Activated T-helper 2 cell treated with anti-CD3 and anti-CD28 coated beads, Interferon-gamma antibody, Interleukin-2, Interleukin-4, amounts not matched to agents 10 μg/mL and 5 μg/mL and 100 μg/mL, durations not matched to agents 14 hours and 24 hours and 36 hours (primary cell): ENCODE results near the gene RNFT2. TPM values are rescaled to one million over a fixed set of nuclear protein-coding genes. Genes with fewer than 3 reads are reported as not detected.
"Not testable (repeated sequence)": the region's sequence is repeated elsewhere in the genome, so short reads cannot be mapped to it uniquely, and the experiment has no call there.

Experiments used
- DNase-seq: peaks from one replicate; pipeline ENCODE4 v3.0.0; 2021; ENCODE audit warnings: low spot score
- H3K27ac Mint-ChIP-seq: one replicate; pipeline ENCODE4 v1.8.0; 2021; ENCODE audit warnings: mixed read lengths
- H3K27me3 Mint-ChIP-seq: one replicate; pipeline ENCODE4 v1.8.0; 2021; ENCODE audit warnings: low read depth, mixed read lengths
- H3K36me3 Mint-ChIP-seq: one replicate; pipeline ENCODE4 v1.8.0; 2021; ENCODE audit warnings: low read depth, mixed read lengths
- H3K4me1 Mint-ChIP-seq: one replicate; pipeline ENCODE4 v1.8.0; 2021; ENCODE audit warnings: low read depth, mixed read lengths
- H3K4me3 Mint-ChIP-seq: one replicate; pipeline ENCODE4 v1.8.0; 2021; ENCODE audit warnings: low read depth, mild to moderate bottlenecking, moderate library complexity, mixed read lengths
- H3K9me3 Mint-ChIP-seq: one replicate; pipeline ENCODE4 v1.8.0; 2021; ENCODE audit warnings: mixed read lengths
- intact Hi-C: fragments of 100-400 bp; cut with micrococcal nuclease; formaldehyde crosslinking; loops from one replicate; pipeline ENCODE4 v1.15.1; 2023
- total RNA-seq: library from RNA; stranded (reverse); gene quantifications from 2 replicates; pipeline ENCODE4 v1.2.3, GENCODE V29; 2022

The RNFT2 gene
- total RNA-seq, 1 donor from 2014 or later, result 14.4 TPM

DNA sequence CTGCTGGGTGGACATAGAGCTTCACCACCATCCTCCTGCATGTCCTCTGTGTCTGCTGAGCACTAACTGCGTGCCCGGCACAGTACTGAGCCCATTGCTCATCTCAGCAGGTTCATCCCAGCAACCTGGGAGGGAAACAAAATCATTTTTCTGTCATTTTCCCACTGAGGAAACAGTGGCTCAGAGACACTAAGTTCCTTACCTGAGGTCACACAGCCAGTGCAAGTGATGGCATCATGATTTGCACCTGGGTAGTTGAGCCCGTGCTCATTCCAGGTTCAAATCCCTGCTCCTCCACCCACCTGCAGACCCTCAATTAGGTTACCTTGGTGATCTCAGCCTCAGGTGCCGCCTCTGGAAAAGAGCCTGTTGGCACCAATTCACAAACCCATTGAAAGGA is 23.4 kb downstream of the RNFT2 start:
- Mint-ChIP-seq H3K9me3 (no peaks in the 10 kb centered on the region), H3K27me3 (no peaks in the 10 kb centered on the region), H3K4me3 (no peak overlapping the region), H3K27ac (no peak overlapping the region), H3K36me3 (no peaks in the 10 kb centered on the region), H3K4me1 (peaks cover 10% of the 10 kb centered on the region)
- no peak for DNase-seq
- intact Hi-C loops, result no loop called here

DNA sequence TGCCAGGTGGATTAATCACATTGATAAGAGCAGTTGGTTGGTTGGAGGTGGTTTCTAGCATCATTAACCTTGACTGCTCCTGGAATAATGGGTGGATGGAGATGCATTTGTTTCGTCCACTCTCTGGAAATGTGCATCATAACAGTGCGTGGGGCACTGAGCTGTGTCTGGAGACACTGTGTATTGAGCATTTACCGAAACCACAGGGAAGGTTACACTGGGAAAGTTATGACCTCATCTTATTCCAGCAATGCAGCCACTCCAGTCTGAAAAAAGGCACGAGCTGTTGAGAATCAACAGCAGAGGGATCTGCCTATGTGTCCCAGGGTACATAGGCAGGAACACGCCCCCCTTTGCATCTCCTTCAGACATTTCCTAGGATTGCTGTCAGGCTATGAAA is 27.2 kb downstream of the RNFT2 start:
- Mint-ChIP-seq H3K36me3 (no peaks in the 10 kb centered on the region), H3K27ac (no peak overlapping the region), H3K9me3 (no peaks in the 10 kb centered on the region), H3K4me1 (no peaks in the 10 kb centered on the region), H3K4me3 (no peak overlapping the region), H3K27me3 (no peaks in the 10 kb centered on the region)
- intact Hi-C loops, result no loop called here
- DNase-seq, result no peak

GRCh38 chr12:116766285-116766684 is 28.2 kb downstream of the RNFT2 start:
- Mint-ChIP-seq H3K4me3 (no peak overlapping the region), H3K9me3 (no peaks in the 10 kb centered on the region), H3K27me3 (no peaks in the 10 kb centered on the region), H3K4me1 (no peaks in the 10 kb centered on the region), H3K36me3 (no peaks in the 10 kb centered on the region), H3K27ac (no peak overlapping the region)
- DNase-seq, result no peak
- intact Hi-C loops, result no loop called here

- no peaks in the 10 kb centered on the region for H3K27me3 Mint-ChIP-seq
- no peak overlapping the region for H3K4me3 Mint-ChIP-seq
- intact Hi-C loops, result no loop called here
- DNase-seq, result no peak
- no peaks in the 10 kb centered on the region for H3K9me3 Mint-ChIP-seq
- no peaks in the 10 kb centered on the region for H3K4me1 Mint-ChIP-seq
- no peaks in the 10 kb centered on the region for H3K36me3 Mint-ChIP-seq
- H3K27ac Mint-ChIP-seq, result no peak overlapping the region
Measured at GRCh38 chr12:116766746-116767145, 28.6 kb downstream of the RNFT2 start.

- Mint-ChIP-seq H3K4me3 (no peak overlapping the region), H3K4me1 (no peaks in the 10 kb centered on the region), H3K27me3 (no peaks in the 10 kb centered on the region), H3K27ac (no peak overlapping the region), H3K36me3 (no peaks in the 10 kb centered on the region), H3K9me3 (no peaks in the 10 kb centered on the region)
- intact Hi-C loops, result no loop called here
- no peak for DNase-seq
Measured at GRCh38 chr12:116771651-116772050, 33.5 kb downstream of the RNFT2 start.

DNA sequence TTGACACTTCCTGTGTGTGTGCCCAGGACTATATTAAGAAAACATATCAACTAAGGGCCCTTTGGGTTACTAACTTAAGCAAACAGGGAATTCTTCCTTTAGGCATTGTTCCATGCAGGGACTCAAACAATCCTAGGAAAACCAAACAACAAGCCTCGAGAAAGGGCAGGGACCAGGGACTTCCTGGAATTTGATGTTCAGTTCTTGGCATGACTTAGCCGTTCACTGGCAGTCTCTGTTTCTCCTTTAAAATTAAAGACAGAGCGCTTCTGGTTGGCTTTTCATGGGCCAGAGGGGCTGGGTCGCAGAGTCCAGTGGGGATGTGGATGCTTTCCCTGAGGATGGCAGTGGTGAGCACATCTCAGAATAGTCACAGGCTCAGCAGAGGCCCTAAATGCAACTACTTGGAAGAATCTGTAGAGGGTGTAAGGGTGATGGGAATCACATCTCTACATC is 35.2 kb downstream of the RNFT2 start:
- intact Hi-C loops, result no loop called here
- Mint-ChIP-seq H3K9me3 (no peaks in the 10 kb centered on the region), H3K36me3 (no peaks in the 10 kb centered on the region), H3K4me3 (no peak overlapping the region), H3K27ac (no peak overlapping the region), H3K27me3 (no peaks in the 10 kb centered on the region), H3K4me1 (no peaks in the 10 kb centered on the region)
- no peak for DNase-seq

GRCh38 chr12:116774020-116774419 is 35.9 kb downstream of the RNFT2 start:
- Mint-ChIP-seq H3K27ac (no peak overlapping the region), H3K9me3 (no peaks in the 10 kb centered on the region), H3K36me3 (no peaks in the 10 kb centered on the region), H3K4me1 (no peaks in the 10 kb centered on the region), H3K27me3 (no peaks in the 10 kb centered on the region), H3K4me3 (no peak overlapping the region)
- no peak for DNase-seq
- intact Hi-C loops, result no loop called here

DNA sequence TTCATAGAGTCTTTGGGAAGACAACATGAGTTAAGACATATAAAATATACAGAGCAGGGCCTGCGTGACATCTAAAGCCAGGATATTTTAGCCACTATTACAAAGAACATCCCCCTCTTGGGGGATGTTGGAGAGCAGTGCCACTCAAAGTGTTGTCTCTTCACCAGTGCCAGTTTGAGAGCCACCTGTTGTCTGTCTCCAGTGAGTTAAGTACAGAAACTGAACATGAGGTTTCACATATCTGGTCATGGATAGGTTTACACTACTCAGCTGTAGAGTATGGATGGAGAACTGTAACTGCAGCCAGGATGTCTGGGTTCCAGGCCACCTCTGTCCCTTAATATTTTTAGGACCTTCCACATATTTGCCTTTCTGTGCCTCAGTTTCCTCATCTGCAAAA is 39.1 kb downstream of the RNFT2 start:
- H3K27me3 Mint-ChIP-seq, result no peaks in the 10 kb centered on the region
- H3K36me3 Mint-ChIP-seq, result no peaks in the 10 kb centered on the region
- no peak for DNase-seq
- H3K4me3 Mint-ChIP-seq, result no peak overlapping the region
- no peaks in the 10 kb centered on the region for H3K4me1 Mint-ChIP-seq
- no peaks in the 10 kb centered on the region for H3K9me3 Mint-ChIP-seq
- no peak overlapping the region for H3K27ac Mint-ChIP-seq
- intact Hi-C loops, result no loop called here

- H3K27me3 Mint-ChIP-seq, result no peaks in the 10 kb centered on the region
- intact Hi-C loops, result no loop called here
- DNase-seq, result no peak
- H3K9me3 Mint-ChIP-seq, result no peaks in the 10 kb centered on the region
- H3K36me3 Mint-ChIP-seq, result no peaks in the 10 kb centered on the region
- no peak overlapping the region for H3K27ac Mint-ChIP-seq
- H3K4me3 Mint-ChIP-seq, result no peak overlapping the region
- no peaks in the 10 kb centered on the region for H3K4me1 Mint-ChIP-seq
Measured at GRCh38 chr12:116779597-116779996, 41.5 kb downstream of the RNFT2 start.

- Mint-ChIP-seq H3K27me3 (no peaks in the 10 kb centered on the region), H3K36me3 (no peaks in the 10 kb centered on the region)
Measured at GRCh38 chr12:116780942-116781341, 42.8 kb downstream of the RNFT2 start.

DNA sequence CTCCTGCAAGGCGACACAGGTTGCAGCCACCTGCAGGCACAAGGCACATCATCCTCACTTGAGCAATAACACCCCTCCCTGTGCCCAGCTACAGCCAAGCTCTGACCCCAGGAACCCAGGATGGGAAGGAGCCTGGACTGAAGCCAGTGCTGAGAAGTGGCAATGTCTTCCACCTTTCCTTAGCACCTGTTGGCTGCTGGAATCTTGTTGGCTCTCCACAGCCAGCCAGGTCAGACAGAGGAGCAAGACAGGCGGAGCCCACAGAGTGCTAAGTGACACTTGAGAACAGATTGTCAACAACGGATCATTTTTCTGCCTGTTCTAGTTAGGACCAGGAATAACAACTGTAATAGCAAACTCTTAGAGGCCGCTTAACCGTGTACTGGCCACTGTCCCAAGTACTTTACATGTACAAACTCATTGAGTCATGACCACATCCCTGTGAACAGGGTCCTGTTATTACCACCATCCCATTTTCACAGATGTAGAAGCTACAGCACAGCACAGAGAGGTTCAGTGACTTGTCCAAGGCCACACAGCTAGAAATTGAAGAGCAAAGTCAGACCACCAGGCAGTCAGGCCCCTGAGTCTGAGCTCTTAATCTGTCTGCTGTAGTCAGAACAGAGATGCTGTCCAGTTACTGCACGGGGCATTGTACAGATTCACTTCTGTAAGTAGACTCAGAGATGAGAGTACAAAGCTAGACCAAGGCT is 45.6 kb downstream of the RNFT2 start:
- H3K4me1 Mint-ChIP-seq, result no peaks in the 10 kb centered on the region
- H3K27me3 Mint-ChIP-seq, result no peaks in the 10 kb centered on the region
- peaks cover 5% of the 10 kb centered on the region for H3K36me3 Mint-ChIP-seq
- no peaks in the 10 kb centered on the region for H3K9me3 Mint-ChIP-seq
- no peak overlapping the region for H3K27ac Mint-ChIP-seq
- intact Hi-C loops, result no loop called here
- DNase-seq, result no peak
- no peak overlapping the region for H3K4me3 Mint-ChIP-seq

More at GRCh38 chr12:116780942-116781341, 42.8 kb downstream of the RNFT2 start:
- H3K4me3 Mint-ChIP-seq, result no peak overlapping the region
- intact Hi-C loops, result no loop called here
- no peak overlapping the region for H3K27ac Mint-ChIP-seq
- H3K9me3 Mint-ChIP-seq, result no peaks in the 10 kb centered on the region
- no peak for DNase-seq
- no peaks in the 10 kb centered on the region for H3K4me1 Mint-ChIP-seq

DNA sequence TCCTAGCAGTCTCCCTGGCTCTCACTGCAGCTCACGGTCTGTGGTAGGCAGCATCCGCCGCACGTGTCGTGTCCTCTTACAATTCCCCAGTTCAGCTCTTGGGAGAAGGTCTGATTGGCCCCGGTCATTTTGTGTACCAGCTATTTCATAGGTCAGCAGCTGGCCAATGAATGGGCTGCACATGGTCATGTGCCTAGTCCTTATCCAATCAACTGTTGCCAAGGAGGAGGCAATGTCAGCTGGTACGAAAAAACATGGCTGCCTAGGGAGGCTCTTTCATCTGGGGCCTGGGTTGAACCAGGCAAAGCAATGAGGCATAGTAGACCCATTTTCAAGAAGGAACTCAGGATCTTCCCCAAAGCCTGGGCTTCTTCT is 46.1 kb downstream of the RNFT2 start:
- no peaks in the 10 kb centered on the region for H3K4me1 Mint-ChIP-seq
- H3K9me3 Mint-ChIP-seq, result no peaks in the 10 kb centered on the region
- intact Hi-C loops, result no loop called here
- no peak overlapping the region for H3K4me3 Mint-ChIP-seq
- no peaks in the 10 kb centered on the region for H3K27me3 Mint-ChIP-seq
- DNase-seq, result no peak
- no peak overlapping the region for H3K27ac Mint-ChIP-seq
- H3K36me3 Mint-ChIP-seq, result peaks cover 5% of the 10 kb centered on the region

GRCh38 chr12:116789562-116789961 is 51.4 kb downstream of the RNFT2 start:
- H3K27ac Mint-ChIP-seq, H3K9me3 Mint-ChIP-seq, H3K4me1 Mint-ChIP-seq, H3K4me3 Mint-ChIP-seq, H3K36me3 Mint-ChIP-seq, intact Hi-C loops, H3K27me3 Mint-ChIP-seq, DNase-seq: not testable (repeated sequence)

DNA sequence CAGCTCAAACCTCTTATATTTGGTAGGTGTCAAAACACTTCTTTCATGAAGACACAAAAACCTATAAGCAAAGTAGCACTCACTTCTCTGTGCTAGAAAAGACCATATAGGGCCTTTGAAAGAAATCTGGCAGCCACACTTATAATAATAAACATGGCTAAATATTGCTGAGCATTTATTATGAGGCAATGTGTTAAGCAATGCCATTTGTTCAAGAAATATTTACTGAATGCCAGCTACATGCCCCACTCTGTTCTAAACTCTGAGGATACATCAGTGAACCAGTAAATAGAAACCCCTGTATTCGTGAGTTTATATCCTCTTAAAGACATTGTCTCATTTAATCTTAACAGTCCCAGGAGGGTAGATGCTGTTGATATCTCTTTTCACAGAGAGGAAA is 52.0 kb downstream of the RNFT2 start:
- Mint-ChIP-seq H3K27me3 (no peaks in the 10 kb centered on the region), H3K4me1 (no peaks in the 10 kb centered on the region), H3K27ac (no peak overlapping the region), H3K9me3 (no peaks in the 10 kb centered on the region), H3K4me3 (no peak overlapping the region), H3K36me3 (peaks cover 5% of the 10 kb centered on the region)
- intact Hi-C loops, result no loop called here
- DNase-seq, result no peak
